GM18870 (cell line): ENCODE results near the gene PAX5.

ENCODE experiments used
- ATAC-seq: cut with Tn5 transposase; IDR thresholded peaks from one replicate; pipeline ENCODE4 v1.9.1; 2021; ENCODE audit warnings: moderate library complexity; ENCODE audit not compliant: unreplicated experiment

The PAX5 gene

GRCh38 chr9:36864491-36865410 is 169.3 kb downstream of the PAX5 start:
- no peak for ATAC-seq

DNA sequence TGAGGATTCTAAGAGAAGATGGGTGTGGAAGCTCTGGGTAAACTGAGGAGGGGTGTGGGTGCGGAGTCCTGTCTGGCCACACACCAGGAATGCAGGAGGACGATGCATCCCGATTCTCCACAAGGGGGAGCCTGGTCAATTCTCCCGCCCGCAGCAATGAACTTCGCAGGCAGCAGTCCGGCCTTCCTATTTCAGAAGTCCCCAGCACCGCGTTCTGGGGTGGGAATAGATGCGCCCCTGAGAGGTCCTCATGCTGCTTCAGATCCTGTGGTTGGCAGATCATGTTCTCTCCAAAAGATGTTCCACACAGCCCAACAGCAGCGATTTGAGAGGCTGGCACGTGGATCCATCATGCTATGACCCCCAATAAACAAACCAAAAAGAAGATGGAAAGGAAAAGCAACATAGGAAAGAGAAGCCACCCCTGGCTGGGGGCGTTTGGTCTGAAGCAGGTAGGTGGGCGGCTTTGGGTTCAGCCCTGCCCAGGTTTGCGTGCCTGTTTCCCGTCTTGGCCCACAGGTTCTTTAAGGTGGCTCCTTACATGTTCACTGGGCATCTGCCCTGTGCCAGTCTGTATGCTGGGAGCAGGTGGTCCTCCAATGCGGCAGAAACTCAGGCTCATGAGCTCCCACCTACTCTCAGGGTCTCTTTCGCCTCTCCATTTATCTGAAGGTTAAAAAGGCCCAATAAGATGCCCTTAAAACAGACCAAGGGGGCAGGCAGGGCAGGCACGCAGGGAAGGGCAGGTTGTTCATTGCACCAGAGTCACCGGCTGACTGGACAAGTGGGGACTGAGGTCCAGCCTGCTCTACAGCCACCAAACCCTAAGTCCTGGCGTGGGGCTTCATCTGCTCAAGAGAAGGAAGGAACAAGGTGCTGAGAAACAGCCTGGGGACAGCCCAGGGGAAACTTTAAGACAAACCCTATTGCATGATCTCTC is 171.6 kb downstream of the PAX5 start:
- no peak for ATAC-seq

DNA sequence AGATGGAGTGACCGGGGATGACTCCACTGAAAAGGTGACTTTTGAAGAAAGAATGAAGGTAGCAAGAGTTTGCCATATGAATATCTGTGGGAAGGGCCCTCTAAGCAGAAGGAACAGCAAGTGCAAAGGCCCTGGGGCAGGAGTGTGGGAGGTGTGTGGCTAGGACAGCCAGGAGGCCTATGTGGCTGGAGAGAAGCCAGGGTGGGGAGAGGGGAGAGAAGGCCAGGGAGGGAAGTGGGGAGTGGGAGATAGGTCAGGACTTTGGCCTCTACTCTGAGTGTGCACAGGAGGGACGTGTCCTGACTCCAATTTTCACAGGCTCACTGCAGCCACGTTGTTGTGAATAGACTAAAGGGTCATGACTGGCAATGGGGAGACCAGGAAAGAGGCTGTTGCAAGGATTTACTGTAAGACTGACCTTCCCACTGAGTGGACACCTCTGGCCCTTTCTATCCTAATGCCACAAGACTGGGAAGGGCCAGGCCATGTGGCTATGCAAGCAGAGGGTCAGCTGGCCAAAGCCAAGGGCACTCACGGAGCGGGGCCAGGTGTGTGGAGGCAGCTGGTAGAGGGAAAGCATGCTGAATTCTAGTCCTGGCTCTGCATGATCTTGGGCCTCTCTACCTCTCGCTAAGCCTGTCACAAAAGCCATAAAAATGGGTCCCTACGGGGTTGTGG is 172.4 kb downstream of the PAX5 start:
- no peak for ATAC-seq

- no peak for ATAC-seq
Measured at GRCh38 chr9:36858805-36859375, 175.2 kb downstream of the PAX5 start.

- ATAC-seq: no peak
Measured at GRCh38 chr9:36855448-36856315, 178.4 kb downstream of the PAX5 start.

DNA sequence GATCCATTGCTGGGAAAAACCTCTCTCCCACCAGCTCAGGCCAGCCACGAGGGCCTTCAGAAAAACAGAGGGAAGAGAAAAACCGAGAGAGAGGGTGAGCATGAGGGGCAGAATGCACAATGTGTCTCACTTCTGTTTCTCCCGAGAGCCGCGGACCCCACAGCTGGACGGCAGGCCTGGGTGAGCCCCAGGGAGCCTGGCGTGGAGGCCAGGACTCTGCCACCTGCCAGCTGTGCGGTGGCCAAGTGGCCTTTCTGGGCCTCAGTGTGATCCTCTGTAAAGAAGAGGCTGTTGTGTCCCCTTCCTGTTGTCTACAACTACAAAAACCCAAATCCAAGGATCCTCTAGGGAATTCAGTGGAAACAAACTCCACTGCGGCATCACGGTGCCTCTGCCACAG is 179.3 kb downstream of the PAX5 start:
- ATAC-seq: no peak

DNA sequence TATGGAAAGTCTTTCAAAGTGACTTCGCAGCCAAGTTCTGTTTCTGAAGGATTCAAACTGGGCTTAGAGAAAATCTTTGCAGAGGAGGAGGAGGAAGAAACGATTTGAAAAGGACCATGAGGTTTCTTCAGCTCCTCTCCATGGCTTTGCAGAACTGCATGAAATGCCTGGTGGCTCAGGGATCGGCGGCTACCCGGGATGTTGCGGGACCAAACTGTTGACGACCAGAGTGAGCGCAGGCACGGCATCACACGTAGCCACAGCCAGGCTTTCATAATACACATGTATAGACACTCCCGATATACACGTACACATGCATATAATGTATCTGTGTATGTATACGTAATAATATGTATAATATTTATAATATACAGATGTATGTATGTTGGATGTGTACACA is 180.0 kb downstream of the PAX5 start:
- no peak for ATAC-seq

- ATAC-seq: no peak
Measured at GRCh38 chr9:36853233-36853632, 180.8 kb downstream of the PAX5 start.

DNA sequence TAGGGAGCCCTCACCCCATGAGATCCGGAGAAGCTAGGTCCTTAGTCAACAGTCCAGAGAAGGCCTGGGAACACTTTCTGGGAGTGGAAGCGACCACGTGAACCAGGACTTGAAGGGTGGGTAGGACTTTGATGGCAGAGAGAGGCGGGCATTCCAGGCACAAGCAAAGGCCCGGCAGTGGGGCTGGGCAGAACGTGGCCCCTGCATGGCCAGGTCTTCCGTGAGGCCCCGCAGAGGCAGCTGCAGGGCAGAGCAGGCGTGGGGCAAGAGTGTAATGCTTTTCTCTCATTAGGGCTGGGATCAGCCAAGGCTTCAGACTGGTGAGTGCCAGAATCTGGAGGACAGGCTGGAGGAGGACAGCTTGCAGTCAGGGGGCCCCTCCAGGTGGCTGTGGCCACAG is 184.1 kb downstream of the PAX5 start:
- ATAC-seq: no peak

- no peak for ATAC-seq
Measured at GRCh38 chr9:36848946-36849345, 185.1 kb downstream of the PAX5 start.

GRCh38 chr9:36847781-36848673 is 186.0 kb downstream of the PAX5 start:
- no peak for ATAC-seq

- ATAC-seq: no peak
Measured at GRCh38 chr9:36846621-36847020, 187.4 kb downstream of the PAX5 start.

GRCh38 chr9:36845844-36846243 is 188.2 kb downstream of the PAX5 start:
- no peak for ATAC-seq

GRCh38 chr9:36844961-36845360 is 189.1 kb downstream of the PAX5 start:
- no peak for ATAC-seq

DNA sequence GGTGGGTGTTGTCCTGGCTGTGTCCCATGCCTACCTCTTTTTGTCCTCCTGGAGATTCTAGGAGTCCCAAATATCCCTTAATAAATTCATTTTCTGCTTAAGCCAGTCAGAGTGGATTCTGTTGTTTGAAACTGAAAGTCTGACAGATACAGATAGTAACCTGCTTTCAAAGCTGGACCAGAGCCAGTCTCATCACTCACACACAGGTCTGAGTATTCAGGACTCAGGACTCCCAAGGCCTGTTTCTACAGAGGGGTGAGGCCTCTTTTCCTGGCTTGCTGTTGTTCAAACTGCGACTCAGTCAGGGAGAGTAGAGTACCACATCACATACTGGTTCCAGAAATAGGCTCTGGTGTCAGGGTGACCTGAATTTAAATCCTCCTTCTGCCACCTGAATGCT is 190.1 kb downstream of the PAX5 start:
- ATAC-seq: no peak

DNA sequence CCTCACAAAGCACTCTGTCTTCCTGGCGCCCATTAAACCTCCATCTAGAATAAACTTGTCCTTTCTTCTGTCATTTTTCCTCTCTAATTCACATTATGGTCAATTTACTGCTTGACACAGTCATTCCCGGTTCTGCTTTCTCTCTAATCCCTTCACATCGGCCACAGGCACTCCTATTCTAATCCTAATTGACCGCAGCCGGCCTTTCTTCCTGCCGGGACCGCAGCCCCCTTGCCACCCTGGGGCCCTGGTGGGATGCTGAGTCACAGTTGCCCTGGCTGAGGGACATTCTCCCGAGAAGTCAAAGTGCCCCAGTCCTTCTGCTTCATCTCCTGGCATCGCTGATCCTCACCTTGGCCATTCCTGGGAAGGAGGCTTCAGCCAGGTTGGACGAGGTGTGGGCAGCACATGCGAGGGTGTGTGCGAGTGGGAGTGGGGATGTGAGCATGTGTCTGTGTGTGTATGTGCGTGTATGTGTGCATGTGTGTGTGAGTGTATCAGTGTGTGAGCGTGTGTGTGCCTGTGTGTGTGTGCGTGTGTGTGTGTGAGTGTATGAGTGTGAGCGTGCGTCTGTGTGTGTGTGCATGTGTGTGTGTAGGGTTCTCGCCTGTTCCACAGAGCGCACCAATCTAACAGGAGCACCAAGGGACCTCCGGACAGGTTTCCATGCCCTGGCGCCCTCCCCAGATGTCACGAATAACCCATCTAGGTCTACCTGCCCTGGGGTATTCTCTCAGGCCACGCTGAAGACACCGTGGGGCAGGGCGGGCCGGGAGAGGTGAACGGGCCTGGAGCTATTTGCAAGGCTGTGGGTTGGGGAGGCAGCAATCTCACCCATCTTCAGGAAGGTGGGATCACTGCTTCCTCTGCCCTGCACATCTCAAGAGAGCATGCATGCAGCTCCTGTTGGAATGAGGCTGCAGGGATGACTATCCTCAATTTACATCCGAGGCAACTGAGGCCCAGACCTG is 191.2 kb downstream of the PAX5 start:
- no peak for ATAC-seq

GRCh38 chr9:36840898-36841536 is 193.1 kb downstream of the PAX5 start:
- no peak for ATAC-seq
